Measurements from ENCODE around the gene ST3GAL2.

- no peak for TF ChIP-seq POLR2A (IDR thresholded peaks at IDR 0.05; ENCODE audit: extremely low read depth, insufficient read length)
- TF ChIP-seq, protein P1, sequence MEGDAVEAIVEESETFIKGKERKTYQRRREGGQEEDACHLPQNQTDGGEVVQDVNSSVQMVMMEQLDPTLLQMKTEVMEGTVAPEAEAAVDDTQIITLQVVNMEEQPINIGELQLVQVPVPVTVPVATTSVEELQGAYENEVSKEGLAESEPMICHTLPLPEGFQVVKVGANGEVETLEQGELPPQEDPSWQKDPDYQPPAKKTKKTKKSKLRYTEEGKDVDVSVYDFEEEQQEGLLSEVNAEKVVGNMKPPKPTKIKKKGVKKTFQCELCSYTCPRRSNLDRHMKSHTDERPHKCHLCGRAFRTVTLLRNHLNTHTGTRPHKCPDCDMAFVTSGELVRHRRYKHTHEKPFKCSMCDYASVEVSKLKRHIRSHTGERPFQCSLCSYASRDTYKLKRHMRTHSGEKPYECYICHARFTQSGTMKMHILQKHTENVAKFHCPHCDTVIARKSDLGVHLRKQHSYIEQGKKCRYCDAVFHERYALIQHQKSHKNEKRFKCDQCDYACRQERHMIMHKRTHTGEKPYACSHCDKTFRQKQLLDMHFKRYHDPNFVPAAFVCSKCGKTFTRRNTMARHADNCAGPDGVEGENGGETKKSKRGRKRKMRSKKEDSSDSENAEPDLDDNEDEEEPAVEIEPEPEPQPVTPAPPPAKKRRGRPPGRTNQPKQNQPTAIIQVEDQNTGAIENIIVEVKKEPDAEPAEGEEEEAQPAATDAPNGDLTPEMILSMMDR (IDR thresholded peaks at IDR 0.05; ENCODE audit: low read depth, low read length) = no peak
These were observed 28.2 kb upstream of the ST3GAL2 start for GRCh38 chr16:70467113-70467512.

All from NB4 (cell line).